Cardiac septum (tissue), 1 donor: Measurements from ENCODE around the gene CAPN9. TPM values are rescaled to one million over a fixed set of nuclear protein-coding genes. Genes with fewer than 3 reads are reported as not detected.

Experiments
- total RNA-seq: library from RNA; stranded (reverse); fragmentation: NEBNext Ultra II Directional; extraction: Animal tissue kit (Norgen Biotek cat#: 25700); gene quantifications from one replicate; pipeline ENCODE4 v1.2.1, GENCODE V29; 2021
- donor health status: DM: no; HTN: no; CAD: no.

CAPN9 gene
- total RNA-seq, 1 donor from 2014 or later = 0.38 TPM

Other genes starting within 250 kb of the CAPN9 start
- gene COG2, start 104.9 kb upstream of the CAPN9 start, total RNA-seq = 19.4 TPM
- gene AGT, start 33.3 kb upstream of the CAPN9 start, total RNA-seq = 71.0 TPM
- gene C1orf198, start 121.1 kb downstream of the CAPN9 start, total RNA-seq = 73.9 TPM
- gene TTC13, start 231.5 kb downstream of the CAPN9 start, total RNA-seq = 8.2 TPM
- 20.7 TPM for gene ARV1, start 231.7 kb downstream of the CAPN9 start, total RNA-seq